IMR-90 (cell line): ENCODE results near the gene NKX2-3. TPM values are rescaled to one million over a fixed set of nuclear protein-coding genes. Genes with fewer than 3 reads are reported as not detected.

Experiments used
- ATAC-seq: fragments of 200-7000 bp; cut with Tn5 transposase; 2 replicates; pipeline ENCODE4 v1.9.1; 2020; ENCODE audit warnings: low read depth, mild to moderate bottlenecking, moderate library complexity
- BruUV-seq: library from RNA; stranded (reverse); fragments of 400-500 nt; replicated peaks from 2 replicates; lab custom pipeline; 2021; lab: Mats Ljungman, UMichigan
- CTCF ChIA-PET: fragments of 300-600 bp; formaldehyde crosslinking; extraction: SDS; loops from one replicate; lab custom pipeline; 2021; ENCODE audit warnings: antibody characterized with exemption; lab: Yijun Ruan, JAX
- POLR2A ChIA-PET: fragments of 300-600 bp; sonication (Branson Sonifier 250); formaldehyde crosslinking; loops from one replicate; lab custom pipeline; 2022; ENCODE audit warnings: antibody characterized with exemption; ENCODE audit not compliant: unreplicated experiment; lab: Charles Lee
- DNase-seq: peaks from one replicate; pipeline ENCODE4 v3.0.0; 2013
- H2AFZ ChIP-seq: replicated peaks from 2 replicates; pipeline ENCODE3; 2013; ENCODE audit warnings: low read length, mild to moderate bottlenecking; ENCODE audit not compliant: poor library complexity
- H2AK5ac ChIP-seq: 2 replicates; pipeline ENCODE4 v1.6.1; 2013; ENCODE audit warnings: low read depth, low read length, inconsistent platforms
- H2AK9ac ChIP-seq: replicated peaks from 2 replicates; pipeline ENCODE3; 2013; ENCODE audit warnings: mild to moderate bottlenecking, low read depth, low read length, moderate library complexity; ENCODE audit not compliant: poor library complexity
- H2BK120ac ChIP-seq: 2 replicates; pipeline ENCODE4 v1.6.1; 2013; ENCODE audit warnings: low read depth, low read length, inconsistent platforms
- H2BK15ac ChIP-seq: 3 replicates; pipeline ENCODE4 v1.6.1; 2013; ENCODE audit warnings: low read depth, low read length, inconsistent platforms
- H2BK20ac ChIP-seq: 2 replicates; pipeline ENCODE4 v1.6.1; 2013; ENCODE audit warnings: low read depth, mild to moderate bottlenecking, inconsistent platforms, low read length, moderate library complexity
- H2BK5ac ChIP-seq: 2 replicates; pipeline ENCODE4 v1.6.1; 2013; ENCODE audit warnings: mild to moderate bottlenecking, low read depth, low read length, inconsistent platforms; ENCODE audit not compliant: poor library complexity, severe bottlenecking
- H3K14ac ChIP-seq: replicated peaks from 2 replicates; pipeline ENCODE4 v1.6.1; 2013; ENCODE audit warnings: low read depth, low read length, inconsistent platforms
- H3K18ac ChIP-seq: 2 replicates; pipeline ENCODE4 v1.6.1; 2013; ENCODE audit warnings: low read depth, low read length, control low read depth
- H3K23ac ChIP-seq: 2 replicates; pipeline ENCODE4 v1.6.1; 2013; ENCODE audit warnings: low read depth, low read length, inconsistent platforms
- H3K27ac ChIP-seq: 2 replicates; pipeline ENCODE4 v1.5.1; 2013; ENCODE audit warnings: mild to moderate bottlenecking, control low read depth, low read length; ENCODE audit not compliant: insufficient read depth
- H3K27me3 ChIP-seq: 2 replicates; pipeline ENCODE4 v1.6.1; 2013; ENCODE audit warnings: low read length; ENCODE audit not compliant: control insufficient read depth, insufficient read depth
- H3K36me3 ChIP-seq: 2 replicates; pipeline ENCODE4 v1.6.1; 2013; ENCODE audit warnings: low read length, mixed read lengths; ENCODE audit not compliant: control insufficient read depth, insufficient read depth
- H3K4ac ChIP-seq: 2 replicates; pipeline ENCODE4 v1.6.1; 2013; ENCODE audit warnings: low read depth, low read length, inconsistent platforms
- H3K4me1 ChIP-seq: 2 replicates; pipeline ENCODE4 v1.6.1; 2013; ENCODE audit warnings: low read length, mixed read lengths; ENCODE audit not compliant: control insufficient read depth, insufficient read depth
- H3K4me2 ChIP-seq: 2 replicates; pipeline ENCODE4 v1.6.1; 2013; ENCODE audit warnings: low read depth, mild to moderate bottlenecking, control low read depth, low read length, moderate library complexity
- H3K4me3 ChIP-seq: 2 replicates; pipeline ENCODE4 v1.5.1; 2013; ENCODE audit warnings: low read depth, mild to moderate bottlenecking, control low read depth, low read length, moderate library complexity; ENCODE audit not compliant: insufficient read depth
- H3K56ac ChIP-seq: 2 replicates; pipeline ENCODE4 v1.6.1; 2013; ENCODE audit warnings: low read length, inconsistent platforms; ENCODE audit not compliant: insufficient read depth; ENCODE audit errors: extremely low read depth
- H3K79me1 ChIP-seq, 2 experiments: 2 replicates each; pipeline ENCODE4 v1.6.1; 2013; ENCODE audit warnings: low read length in 2 of 2, inconsistent platforms in 1 of 2, low read depth in 1 of 2
- H3K9ac ChIP-seq: 2 replicates; pipeline ENCODE4 v1.6.1; 2013; ENCODE audit warnings: low read depth, low read length, control low read depth
- H3K9me1 ChIP-seq: 2 replicates; pipeline ENCODE4 v1.6.1; 2013; ENCODE audit warnings: low read length, inconsistent platforms; ENCODE audit not compliant: insufficient read depth
- H3K9me3 ChIP-seq: 2 replicates; pipeline ENCODE4 v1.6.1; 2013; ENCODE audit warnings: low read length; ENCODE audit not compliant: control insufficient read depth, insufficient read depth
- H4K20me1 ChIP-seq: 2 replicates; pipeline ENCODE4 v1.6.1; 2013; ENCODE audit warnings: low read length, inconsistent platforms; ENCODE audit not compliant: insufficient read depth
- H4K5ac ChIP-seq: 2 replicates; pipeline ENCODE4 v1.6.1; 2013; ENCODE audit warnings: mild to moderate bottlenecking, low read depth, low read length, control low read depth
- H4K8ac ChIP-seq, 2 experiments: 2 replicates each; pipeline ENCODE4 v1.6.1; 2013; ENCODE audit warnings: low read depth in 2 of 2, low read length in 2 of 2, control low read depth in 1 of 2, inconsistent platforms in 1 of 2
- H4K91ac ChIP-seq: 2 replicates; pipeline ENCODE4 v1.6.1; 2013; ENCODE audit warnings: low read depth, low read length, inconsistent platforms; ENCODE audit not compliant: insufficient read depth
- CTCF ChIP-seq: conservative IDR thresholded peaks from 2 replicates; pipeline ENCODE4 v1.5.1; 2012; ENCODE audit warnings: mild to moderate bottlenecking, low read depth, low read length, improper control_type of control experiment
- WGBS, 2 experiments: methylation state at CpG; one replicate each; pipeline versions ENCODE4 v1.1.5 to v1.1.7; 2013; ENCODE audit warnings: missing lambda C conversion rate in 2 of 2; ENCODE audit not compliant: insufficient read length in 1 of 2; ENCODE audit errors: extremely low coverage in 2 of 2; 5-methylcytosine and 5-hydroxymethylcytosine counted together
- dilution Hi-C: fragments of 300-500 bp; cut with HindIII; formaldehyde crosslinking; loops from one replicate; pipeline ENCODE4 v1.14.3; 2018; ENCODE audit warnings: low sequenced_read_pairs; ENCODE audit not compliant: unreplicated experiment
- in situ Hi-C: fragments of 300-500 bp; cut with MboI; formaldehyde crosslinking; loops from 3 replicates; pipeline ENCODE4 v1.14.3; 2019; ENCODE audit warnings: low sequenced_read_pairs, inconsistent platforms, mixed read lengths
- intact Hi-C: fragments of 100-400 bp; cut with micrococcal nuclease; formaldehyde crosslinking; loops from 2 replicates; pipeline ENCODE4 v1.10.0; 2022
- polyA plus RNA-seq, 3 experiments: library from polyadenylated mRNA; depleted of rRNA; stranded (reverse); fragments of >200 nt; gene quantifications; 2 replicates each; pipeline ENCODE4 v1.2.3, GENCODE V29; 2012; ENCODE audit warnings: low replicate concordance in 1 of 3
- total RNA-seq: library from RNA; depleted of rRNA; stranded (reverse); fragments of >200 nt; gene quantifications from 2 replicates; pipeline ENCODE4 v1.2.3, GENCODE V29; 2012

Gene NKX2-3
- total and polyA plus RNA-seq, 2 of the 4 experiments (the other 2 are of a cell fraction): not detected

GRCh38 chr10:99523251-99523773, 9.4 kb upstream of the NKX2-3 start:
- Histone ChIP-seq H3K56ac (no peak overlapping the region), H3K36me3 (no peaks in the 10 kb centered on the region), H4K20me1 (peaks cover 5% of the 10 kb centered on the region; the same call in 1 of the 2 replicates), H2BK5ac (no peak overlapping the region), H3K23ac (no peak overlapping the region), H3K18ac (no peak overlapping the region), H3K4me1 (no peaks in the 10 kb centered on the region), H3K4ac (no peak overlapping the region), H2AK5ac (no peak overlapping the region), H2BK15ac (no peak overlapping the region), H3K9me3 (peaks cover 8% of the 10 kb centered on the region; the same call in 1 of the 2 replicates), H3K14ac (no peak overlapping the region), H4K5ac (no peak overlapping the region), H3K9me1 (no peaks in the 10 kb centered on the region), H3K4me3 (no peak overlapping the region), H2AFZ (no peak overlapping the region), H3K79me1 (no peaks in the 10 kb centered on the region), H2BK20ac (no peak overlapping the region), H3K4me2 (no peak overlapping the region), H3K27ac (no peak overlapping the region), H4K8ac (no peak overlapping the region), H3K27me3 (peaks cover 90% of the 10 kb centered on the region), H2AK9ac (no peak overlapping the region), H3K9ac (no peak overlapping the region), H4K91ac (no peak overlapping the region), H2BK120ac (no peak overlapping the region)
- intact Hi-C loops (no loop called here), in situ Hi-C loops (no loop called here), dilution Hi-C loops (no loop called here)
- BruUV-seq: no TSS peak
- DNase-seq (no peak), ATAC-seq (no peak)
- TF ChIP-seq CTCF: no peak
- WGBS, 2 experiments: 4% methylated on average over 10 of the region's 25 CpGs; no CpG with 5 or more reads in 1 of the 2 experiments
- ChIA-PET POLR2A (no interaction called here), CTCF (no interaction called here)
